GM18502 (cell line): ENCODE results near the gene C22orf15.

Experiments used
- ATAC-seq: cut with Tn5 transposase; IDR thresholded peaks from one replicate; pipeline ENCODE4 v1.9.1; 2021; ENCODE audit warnings: mild to moderate bottlenecking; ENCODE audit not compliant: unreplicated experiment, poor library complexity

Gene C22orf15

DNA sequence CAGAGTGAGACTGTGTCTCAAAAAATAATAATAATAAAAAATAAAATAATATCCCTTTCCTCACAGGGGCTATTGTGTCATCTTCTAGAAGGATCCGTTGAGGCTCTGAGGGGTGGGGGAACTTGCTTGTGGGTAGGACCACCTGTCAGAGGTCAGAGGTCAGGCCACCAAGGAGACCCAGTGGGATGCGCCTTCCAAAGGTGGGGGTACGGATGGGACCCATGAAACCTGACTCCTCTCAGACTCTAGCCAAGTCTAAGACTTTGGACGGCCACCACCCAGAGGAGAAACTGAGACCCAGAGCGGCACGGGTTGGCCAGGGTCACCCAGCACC is 9.5 kb downstream of the C22orf15 start:
- ATAC-seq = no peak

DNA sequence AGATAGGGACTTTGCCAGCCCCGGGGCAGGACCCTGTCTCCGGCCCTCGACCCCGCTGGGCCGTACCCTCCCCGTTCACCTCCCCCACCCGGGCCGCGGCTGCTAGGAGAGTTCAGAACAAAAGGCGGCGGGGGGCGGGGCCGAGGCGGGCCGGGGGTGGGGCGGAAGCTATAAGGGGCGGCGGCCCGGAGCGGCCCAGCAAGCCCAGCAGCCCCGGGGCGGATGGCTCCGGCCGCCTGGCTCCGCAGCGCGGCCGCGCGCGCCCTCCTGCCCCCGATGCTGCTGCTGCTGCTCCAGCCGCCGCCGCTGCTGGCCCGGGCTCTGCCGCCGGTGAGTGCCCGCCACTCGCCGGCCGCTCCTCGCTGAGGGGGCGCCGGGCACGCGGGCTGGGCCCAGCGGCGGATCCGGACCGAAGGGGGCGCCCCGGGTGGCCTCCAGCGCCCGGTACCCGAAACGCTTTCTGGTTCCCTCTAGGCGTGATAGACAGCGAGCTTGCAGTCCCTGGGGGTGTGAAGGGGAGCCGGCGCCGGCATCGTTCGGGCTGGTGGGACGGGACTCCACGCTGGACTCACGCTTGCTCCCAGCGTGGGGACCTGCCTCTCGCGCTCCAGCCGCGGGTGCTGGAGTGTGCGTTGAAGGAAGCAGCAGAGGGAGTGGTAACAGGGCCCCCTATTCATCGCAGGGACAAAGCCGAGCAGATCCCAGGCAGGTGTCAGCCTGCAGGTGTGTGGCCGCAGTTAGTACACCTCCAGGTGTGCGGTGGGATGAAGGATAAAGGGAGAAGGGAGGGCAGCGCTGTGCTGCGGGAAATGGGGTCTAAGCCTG is 10.1 kb downstream of the C22orf15 start, which contains the start of gene MMP11:
TSS of gene MMP11 (plus strand) at position 201 of the 825 bp plus-strand sequence. CDS start at position 223, 22 bp downstream.
- no peak for ATAC-seq

DNA sequence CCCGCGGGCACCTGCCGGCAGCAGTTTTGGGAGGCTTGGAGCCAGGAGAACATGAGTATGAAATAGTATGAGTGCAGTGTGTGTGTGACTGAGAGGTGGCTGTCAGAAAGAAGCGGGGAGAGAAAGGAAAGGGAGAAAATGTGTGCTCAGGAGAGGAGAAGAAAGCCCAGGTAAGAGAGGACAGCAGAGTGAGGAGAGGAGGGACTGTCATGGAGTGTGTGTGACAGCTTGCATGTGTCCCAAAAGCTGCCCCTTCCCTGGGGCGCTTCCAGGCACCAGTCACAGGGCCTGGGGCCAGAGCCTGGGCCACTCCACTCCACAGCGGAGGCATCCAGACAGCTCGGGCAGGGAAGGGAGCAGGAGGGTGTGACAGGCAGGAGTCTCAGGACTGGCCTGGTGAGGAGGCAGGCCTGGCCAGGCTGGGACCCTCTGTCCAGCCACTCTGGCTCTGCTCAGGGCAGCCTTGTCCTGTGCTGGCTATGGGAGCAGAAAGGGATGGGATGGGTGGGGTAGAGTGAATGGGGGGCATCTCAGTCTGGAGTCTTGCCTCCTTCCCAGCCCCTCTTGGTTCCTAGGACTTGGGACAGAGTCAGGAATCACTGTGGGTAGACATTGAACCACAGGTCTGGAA is 10.8 kb downstream of the C22orf15 start:
- ATAC-seq = no peak

DNA sequence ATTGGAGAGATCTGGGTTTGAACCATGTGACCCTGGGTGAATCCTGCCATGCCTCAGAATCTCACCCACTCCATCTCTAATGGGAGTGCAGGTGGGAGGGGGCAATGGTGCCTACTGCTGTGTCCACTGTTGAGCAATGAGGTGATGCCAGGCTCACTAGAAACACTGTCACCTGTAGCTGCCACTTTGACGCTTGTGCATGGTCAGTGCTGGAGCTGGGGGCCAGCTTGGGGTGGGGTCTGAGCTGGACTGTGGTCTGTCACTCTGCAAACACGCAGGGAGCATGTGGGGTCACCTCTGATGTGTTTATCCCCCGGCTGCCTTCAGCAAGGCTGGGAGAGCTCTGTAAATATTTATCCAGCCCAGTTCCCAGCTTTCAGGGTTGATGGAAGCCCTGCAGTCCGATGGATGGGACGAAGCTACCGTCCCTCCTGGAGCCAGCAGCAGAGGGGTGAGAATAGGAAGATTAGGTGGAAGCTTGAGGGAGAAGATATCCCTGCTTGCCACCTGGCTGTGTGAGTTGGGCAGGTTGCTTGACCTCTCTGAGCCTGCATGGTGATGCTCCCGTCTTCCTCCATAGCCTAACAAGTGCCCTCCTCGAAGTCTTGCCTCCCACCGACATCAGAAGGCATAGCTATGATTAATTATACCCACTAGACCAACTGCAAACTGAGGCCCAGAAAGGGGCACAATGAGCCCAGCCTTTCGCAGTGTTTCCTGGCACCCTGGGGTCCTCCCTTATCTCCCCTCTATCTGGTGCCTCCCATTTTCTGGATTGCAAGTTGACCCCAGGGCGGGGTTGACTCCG is 11.5 kb downstream of the C22orf15 start:
- ATAC-seq = no peak

DNA sequence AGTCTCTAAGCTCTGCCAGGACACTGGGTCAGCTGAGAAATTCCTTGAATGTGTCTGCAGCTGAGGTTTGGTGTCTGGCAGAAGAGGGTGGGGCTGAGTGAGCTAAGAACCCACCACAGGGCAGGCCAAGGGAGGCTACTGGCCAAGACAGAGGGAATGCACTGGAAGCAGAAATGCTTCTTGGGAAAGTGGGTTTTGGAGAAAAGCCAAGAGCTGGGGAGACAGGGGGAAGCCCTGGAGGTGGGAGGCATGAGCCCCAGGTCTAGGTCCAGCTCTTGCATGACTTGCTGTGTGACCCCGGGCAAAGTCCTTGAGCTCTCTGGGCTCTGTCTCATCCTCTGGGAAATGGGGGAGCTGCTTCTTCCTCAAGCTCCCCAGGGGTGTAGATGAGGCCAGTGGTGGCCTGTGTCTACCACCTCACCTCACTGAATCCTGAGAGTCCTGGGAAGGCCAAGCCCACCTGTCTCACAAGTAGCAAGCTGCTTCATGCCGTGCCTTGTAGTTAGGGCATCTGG is 12.2 kb downstream of the C22orf15 start:
- no peak for ATAC-seq

DNA sequence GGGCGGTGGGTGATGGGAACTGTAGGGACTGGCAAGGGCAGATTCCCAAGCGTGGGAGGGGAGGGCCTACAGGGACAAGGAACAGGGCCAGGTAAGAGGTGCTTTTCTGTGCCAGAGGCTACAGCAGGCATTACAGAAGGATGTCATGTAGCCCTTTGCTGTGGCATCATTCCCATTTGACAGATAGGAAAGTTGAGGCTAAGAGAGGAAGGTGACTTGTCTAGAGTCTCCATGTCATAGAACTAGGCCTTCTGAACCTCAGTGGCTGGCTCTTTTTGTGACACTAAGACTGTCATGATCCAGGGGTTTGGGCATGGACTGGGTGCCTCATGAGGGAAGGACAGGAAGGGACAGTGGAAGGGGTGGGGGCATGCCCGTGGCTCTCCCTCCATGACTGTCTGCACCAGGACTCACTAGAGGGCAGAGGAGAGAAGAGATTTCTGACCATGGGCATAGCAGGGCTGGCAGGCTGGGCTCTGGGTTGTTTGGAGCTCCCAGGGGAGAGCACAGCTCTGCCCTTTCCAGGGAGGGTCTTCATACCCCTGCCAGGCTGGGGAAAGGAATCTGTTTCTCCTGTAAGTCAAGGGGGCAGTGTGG is 13.1 kb downstream of the C22orf15 start:
- no peak for ATAC-seq

- no peak for ATAC-seq
These were observed 15.2 kb downstream of the C22orf15 start for GRCh38 chr22:23777776-23778576.

DNA sequence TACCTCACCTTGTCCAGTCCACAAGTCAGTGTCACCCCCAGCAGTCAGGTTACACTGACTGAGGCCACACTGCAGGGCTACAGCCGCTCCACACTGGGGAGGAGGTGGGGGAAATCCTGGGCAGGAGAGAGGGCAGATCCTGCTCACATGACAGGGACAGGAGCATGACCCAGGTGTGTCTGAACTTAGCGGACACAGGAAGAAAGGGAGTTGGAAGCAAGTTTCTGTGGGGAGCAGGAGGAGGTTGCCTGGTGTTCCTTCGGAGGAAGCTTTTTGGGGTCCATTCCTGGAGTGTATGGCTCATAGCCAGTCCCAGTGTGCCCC is 15.7 kb downstream of the C22orf15 start:
- no peak for ATAC-seq

- no peak for ATAC-seq
These were observed 16.3 kb downstream of the C22orf15 start for GRCh38 chr22:23779083-23779482.

GRCh38 chr22:23779731-23780130 is 16.9 kb downstream of the C22orf15 start:
- no peak for ATAC-seq

- no peak for ATAC-seq
These were observed 17.5 kb downstream of the C22orf15 start for GRCh38 chr22:23780146-23780748.

GRCh38 chr22:23781065-23781464 is 18.3 kb downstream of the C22orf15 start:
- no peak for ATAC-seq

DNA sequence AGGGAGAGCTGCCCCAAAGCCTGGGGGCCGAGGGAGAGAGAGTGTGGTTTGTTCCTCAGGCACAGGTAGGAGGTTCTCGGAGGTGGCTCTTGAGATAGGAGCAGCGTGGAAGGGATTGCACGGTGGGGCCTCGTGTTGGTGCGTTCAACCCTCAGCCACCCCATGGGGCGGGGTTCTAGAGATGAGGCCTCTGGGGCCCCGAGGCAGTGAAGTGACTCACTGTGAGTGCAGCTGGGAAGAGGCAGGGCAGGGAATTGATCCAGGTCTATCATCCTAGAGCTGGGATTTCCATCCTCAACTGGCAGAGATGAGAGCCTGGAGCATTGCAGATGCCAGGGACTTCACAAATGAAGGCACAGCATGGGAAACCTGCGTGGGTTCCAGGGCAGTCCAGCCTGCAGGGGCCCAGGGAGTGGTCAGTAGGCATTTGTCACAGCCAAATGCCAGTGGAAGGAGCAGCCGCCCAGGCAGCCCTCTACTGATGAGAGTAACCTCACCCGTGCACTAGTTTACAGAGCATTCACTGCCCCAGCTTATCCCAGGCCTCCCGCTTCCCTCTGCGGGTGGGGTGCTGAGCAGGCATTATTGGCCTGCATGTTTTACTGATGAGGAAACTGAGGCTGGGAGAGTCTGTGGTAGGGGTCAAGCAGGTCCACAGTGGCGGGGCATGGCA is 18.9 kb downstream of the C22orf15 start:
- no peak for ATAC-seq

GRCh38 chr22:23782252-23782651 is 19.5 kb downstream of the C22orf15 start:
- ATAC-seq = no peak

GRCh38 chr22:23782703-23783102 is 19.9 kb downstream of the C22orf15 start:
- no peak for ATAC-seq

GRCh38 chr22:23783265-23784150 is 20.7 kb downstream of the C22orf15 start:
- ATAC-seq = no peak

- no peak for ATAC-seq
These were observed 21.5 kb downstream of the C22orf15 start for GRCh38 chr22:23784215-23784732.

DNA sequence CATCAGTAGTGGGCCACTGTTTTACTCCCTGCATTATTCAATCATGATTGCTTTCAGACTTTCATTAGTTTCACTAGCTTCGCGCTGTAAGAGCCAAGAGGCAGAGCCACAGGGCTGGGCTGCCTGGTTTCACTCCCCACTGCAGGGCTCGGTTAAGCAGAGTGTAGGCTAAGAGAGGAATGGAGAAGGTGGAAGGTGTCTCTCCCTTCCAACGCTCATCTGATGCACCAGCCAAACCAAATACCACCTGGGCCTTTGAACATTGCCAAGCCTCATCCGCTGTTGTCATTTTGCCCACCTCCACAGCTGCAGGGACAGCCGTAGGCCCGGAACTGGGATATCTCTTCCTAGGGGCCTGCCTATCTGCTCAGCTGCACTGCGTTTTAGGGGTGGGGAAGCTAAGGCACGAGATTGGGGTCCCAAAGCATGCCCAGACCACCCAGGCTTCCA is 23.5 kb downstream of the C22orf15 start:
- no peak for ATAC-seq
